GM06990 (cell line): ENCODE results near the gene CCNQ.

Experiments
- DNase-seq: peaks from one replicate; pipeline ENCODE4 v3.0.0-alpha.2; 2011; ENCODE audit not compliant: insufficient read length; ENCODE audit errors: extremely low read depth
- H3K27me3 ChIP-seq: replicated peaks from 2 replicates; pipeline ENCODE4 v1.6.0; 2011; ENCODE audit warnings: low read length; ENCODE audit not compliant: control insufficient read depth, insufficient read depth
- H3K36me3 ChIP-seq: 2 replicates; pipeline ENCODE4 v1.5.1; 2011; ENCODE audit warnings: low read length; ENCODE audit not compliant: control insufficient read depth, insufficient read depth
- H3K4me3 ChIP-seq: replicated peaks from 2 replicates; pipeline ENCODE4 v1.5.1; 2011; ENCODE audit warnings: low read depth, mild to moderate bottlenecking, control low read depth, low read length
- CTCF ChIP-seq: IDR thresholded peaks from 2 replicates; pipeline ENCODE4 v1.5.1; 2011; ENCODE audit warnings: low read length, control low read depth, mild to moderate bottlenecking, inconsistent platforms; ENCODE audit not compliant: insufficient read depth, poor library complexity, severe bottlenecking

CCNQ gene

DNA sequence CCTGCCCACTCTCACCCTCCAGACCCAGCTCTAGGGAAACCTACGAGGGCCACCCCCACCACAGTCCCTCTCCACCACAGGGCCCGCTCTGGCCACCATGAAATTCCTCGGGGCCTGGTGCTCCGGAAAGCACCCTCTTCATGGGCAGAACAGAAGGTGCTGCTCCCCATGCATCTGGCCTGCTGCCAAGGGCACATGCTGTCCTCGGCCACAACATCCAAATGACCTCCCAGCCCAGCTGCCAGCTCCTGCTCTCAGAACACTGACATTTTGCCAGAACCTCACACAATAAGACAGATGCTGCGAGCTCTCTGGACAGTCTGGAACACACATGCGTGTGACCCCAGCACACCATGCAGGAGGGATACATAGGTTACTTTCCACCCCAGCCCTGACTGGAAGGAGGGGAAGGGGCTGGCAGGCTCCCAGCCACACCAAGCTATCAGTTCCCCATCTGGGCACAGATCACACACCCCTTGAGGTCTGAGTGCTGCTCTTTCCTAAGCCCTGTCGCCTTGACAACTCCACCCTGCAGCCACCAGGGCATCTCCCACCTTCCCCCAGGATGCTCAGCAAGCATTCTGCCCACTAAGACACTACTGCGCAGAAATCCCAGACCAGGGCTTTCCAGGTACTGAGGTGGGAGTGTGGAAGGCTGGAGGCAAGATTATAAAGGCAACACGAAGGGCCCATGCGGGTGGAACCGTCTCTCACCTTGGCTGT, 5.8 kb downstream of the CCNQ start:
- H3K4me3 ChIP-seq = no peak overlapping the region
- no peak for TF ChIP-seq CTCF
- H3K36me3 ChIP-seq = peaks cover 5% of the 10 kb centered on the region; the same call in 1 of the 2 replicates
- H3K27me3 ChIP-seq = no peaks in the 10 kb centered on the region
- DNase-seq = no peak

GRCh38 chrX:153592091-153592833, 6.7 kb downstream of the CCNQ start:
- no peak for DNase-seq
- Histone ChIP-seq H3K36me3 (peaks cover 5% of the 10 kb centered on the region; the same call in 1 of the 2 replicates), H3K4me3 (no peak overlapping the region), H3K27me3 (no peaks in the 10 kb centered on the region)
- TF ChIP-seq CTCF = no peak

DNA sequence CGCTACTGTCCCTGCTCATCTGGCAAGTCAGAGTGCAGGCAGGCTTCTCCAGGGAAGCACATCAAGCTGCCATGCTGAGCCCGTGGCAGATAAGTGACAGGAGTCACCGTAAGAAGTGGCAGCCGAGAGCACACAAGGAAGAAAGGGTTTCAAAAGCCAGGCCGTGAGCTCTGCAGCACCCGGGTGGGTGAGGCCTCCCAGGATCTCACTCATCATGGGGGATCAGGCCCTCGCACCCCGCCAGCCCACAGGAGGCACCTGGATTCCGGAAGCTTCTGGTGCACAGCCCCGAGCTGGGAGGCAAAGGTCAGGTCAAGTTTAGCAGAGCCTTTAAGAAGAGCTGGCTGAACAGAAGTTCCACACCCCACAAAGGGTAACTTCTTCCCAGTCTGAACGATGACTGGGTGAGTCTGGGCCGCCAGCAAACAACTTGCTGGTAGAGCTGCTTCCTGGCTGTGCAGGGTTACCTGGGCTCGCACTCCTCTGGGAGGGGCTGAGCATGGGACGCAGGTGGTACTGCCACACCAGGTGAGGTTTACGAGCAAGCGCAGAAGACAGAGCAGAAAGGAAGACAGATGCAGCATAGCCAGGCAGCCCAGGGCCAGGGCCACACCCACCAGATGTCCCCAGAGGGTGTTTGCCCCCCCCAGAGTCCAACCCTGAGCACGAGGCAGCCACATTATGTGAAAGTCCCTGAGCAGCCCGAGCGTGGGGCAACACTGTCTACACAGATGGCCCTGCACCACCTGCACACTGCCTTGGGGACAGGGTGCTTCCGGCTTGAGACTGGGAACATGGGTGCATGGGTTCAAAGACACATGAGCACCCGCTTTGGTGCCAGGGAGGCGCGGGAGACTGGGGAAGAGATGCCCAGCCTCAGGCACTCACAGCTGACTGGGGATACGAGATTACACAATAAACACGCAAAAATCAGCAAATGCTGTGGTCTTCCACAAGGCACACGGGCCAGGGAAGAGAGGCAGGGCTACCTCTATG, 7.7 kb downstream of the CCNQ start:
- H3K27me3 ChIP-seq = no peaks in the 10 kb centered on the region
- no peak overlapping the region for H3K4me3 ChIP-seq
- DNase-seq = no peak
- no peak for TF ChIP-seq CTCF
- peaks cover 5% of the 10 kb centered on the region; the same call in 1 of the 2 replicates for H3K36me3 ChIP-seq

DNA sequence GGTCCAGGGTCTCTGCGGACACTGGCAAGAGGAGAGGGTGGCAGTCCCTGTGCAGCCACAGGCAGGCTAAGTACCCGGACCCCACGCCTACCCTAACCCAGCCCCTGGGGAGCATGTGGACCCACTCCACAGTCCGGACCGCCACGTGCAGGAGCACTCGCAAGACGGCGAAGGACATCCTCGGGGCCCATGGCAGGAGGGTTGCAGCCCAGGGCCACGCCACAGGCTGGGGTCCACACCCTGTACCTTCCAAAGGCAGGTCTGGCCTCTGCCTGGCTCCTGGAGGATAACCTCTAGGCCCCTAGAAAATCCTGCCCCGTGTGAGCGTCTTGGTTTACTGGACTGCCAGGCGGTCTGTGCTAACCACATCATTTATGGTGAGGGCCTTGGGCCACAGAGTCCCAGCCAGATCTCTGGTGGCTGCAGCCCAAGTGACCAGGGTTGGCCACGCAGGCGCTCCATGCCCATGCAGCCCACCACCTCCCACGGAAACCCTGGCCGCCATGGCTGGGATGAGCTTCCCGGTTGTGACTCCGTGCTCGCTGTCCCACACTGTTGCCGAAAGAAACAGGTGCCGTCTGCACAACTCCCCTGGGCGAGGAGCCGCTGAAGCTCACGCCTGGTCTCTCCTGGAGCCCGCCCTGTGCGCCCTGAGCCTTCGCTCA, 10.0 kb downstream of the CCNQ start:
- Histone ChIP-seq H3K4me3 (no peak overlapping the region), H3K36me3 (peaks cover 5% of the 10 kb centered on the region; the same call in 1 of the 2 replicates), H3K27me3 (no peaks in the 10 kb centered on the region)
- no peak for DNase-seq
- TF ChIP-seq CTCF = no peak
